ENCODE data around the gene AMELX. TPM values are rescaled to one million over a fixed set of nuclear protein-coding genes. Genes with fewer than 3 reads are reported as not detected.

Gene AMELX
- total and polyA plus RNA-seq, 3 donors from 2014 or later, result not detected

DNA sequence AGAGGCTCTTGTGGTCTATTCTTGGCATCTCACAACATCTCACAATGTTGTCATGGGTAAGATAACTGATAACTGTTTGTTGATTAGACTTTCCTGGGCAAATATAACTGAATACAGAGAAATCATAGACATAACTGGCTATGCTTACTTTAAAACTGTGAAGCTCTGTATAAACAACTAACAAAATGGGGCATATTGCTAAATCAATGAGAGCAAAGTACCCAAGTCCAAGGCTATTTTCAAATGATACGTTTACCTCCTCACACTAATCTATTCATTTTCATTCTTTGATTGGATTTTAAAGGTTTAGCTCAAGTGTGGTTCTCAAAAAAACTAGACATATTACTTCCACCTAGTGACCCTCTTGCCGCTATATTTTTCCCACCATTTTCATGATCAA is 38.6 kb downstream of the AMELX start:
- H3K4me3 ChIP-seq, result no peak overlapping the region
- intact Hi-C loops (cut with DNase I; ENCODE audit: low total_unique reads), result no loop called here
- H3K4me1 ChIP-seq, result no peaks in the 10 kb centered on the region
- WGBS, 2 donors, result 86 to 98% methylated on average over 2 of the region's 2 CpGs
- H3K27me3 ChIP-seq, result no peaks in the 10 kb centered on the region
- DNase-seq, result no peak
- H3K27ac ChIP-seq, result no peak overlapping the region
- no peak for TF ChIP-seq POLR2A (IDR thresholded peaks at IDR 0.05)
- TF ChIP-seq, protein P1, sequence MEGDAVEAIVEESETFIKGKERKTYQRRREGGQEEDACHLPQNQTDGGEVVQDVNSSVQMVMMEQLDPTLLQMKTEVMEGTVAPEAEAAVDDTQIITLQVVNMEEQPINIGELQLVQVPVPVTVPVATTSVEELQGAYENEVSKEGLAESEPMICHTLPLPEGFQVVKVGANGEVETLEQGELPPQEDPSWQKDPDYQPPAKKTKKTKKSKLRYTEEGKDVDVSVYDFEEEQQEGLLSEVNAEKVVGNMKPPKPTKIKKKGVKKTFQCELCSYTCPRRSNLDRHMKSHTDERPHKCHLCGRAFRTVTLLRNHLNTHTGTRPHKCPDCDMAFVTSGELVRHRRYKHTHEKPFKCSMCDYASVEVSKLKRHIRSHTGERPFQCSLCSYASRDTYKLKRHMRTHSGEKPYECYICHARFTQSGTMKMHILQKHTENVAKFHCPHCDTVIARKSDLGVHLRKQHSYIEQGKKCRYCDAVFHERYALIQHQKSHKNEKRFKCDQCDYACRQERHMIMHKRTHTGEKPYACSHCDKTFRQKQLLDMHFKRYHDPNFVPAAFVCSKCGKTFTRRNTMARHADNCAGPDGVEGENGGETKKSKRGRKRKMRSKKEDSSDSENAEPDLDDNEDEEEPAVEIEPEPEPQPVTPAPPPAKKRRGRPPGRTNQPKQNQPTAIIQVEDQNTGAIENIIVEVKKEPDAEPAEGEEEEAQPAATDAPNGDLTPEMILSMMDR (IDR thresholded peaks at IDR 0.05), result no peak
- H3K36me3 ChIP-seq (ENCODE audit: low read depth, missing control alignments), result no peaks in the 10 kb centered on the region
- no peaks in the 10 kb centered on the region for H3K9me3 ChIP-seq

DNA sequence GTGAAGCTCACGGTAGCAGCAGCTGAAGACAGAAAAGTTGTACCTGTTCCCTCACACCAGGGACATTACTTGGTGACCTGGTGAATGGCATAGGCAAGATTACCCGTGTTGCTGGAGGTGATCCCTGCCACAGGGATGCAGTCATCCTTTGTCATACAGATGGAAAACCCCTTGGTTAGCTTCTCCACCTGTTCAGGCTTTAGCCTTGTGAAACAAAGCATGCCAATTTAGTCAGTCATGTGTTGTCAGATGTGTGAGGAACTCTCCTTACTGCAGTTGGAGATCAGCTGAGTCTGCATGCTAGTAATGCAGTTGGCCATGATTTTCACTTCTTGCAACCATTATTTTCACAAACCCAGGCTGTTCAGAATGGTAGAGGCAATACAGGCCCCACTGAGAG is 41.0 kb downstream of the AMELX start:
- TF ChIP-seq POLR2A (IDR thresholded peaks at IDR 0.05), result no peak
- TF ChIP-seq, protein P1 (IDR thresholded peaks at IDR 0.05), result no peak
- DNase-seq, result no peak
- no peaks in the 10 kb centered on the region for H3K4me1 ChIP-seq
- intact Hi-C loops (cut with DNase I; ENCODE audit: low total_unique reads), result no loop called here
- H3K9me3 ChIP-seq, result no peaks in the 10 kb centered on the region
- H3K27ac ChIP-seq, result no peak overlapping the region
- no peak overlapping the region for H3K4me3 ChIP-seq
- 56 to 67% methylated on average over 1 to 2 of the region's 2 CpGs for WGBS, 2 donors
- no peaks in the 10 kb centered on the region for H3K36me3 ChIP-seq (ENCODE audit: low read depth, missing control alignments)
- no peaks in the 10 kb centered on the region for H3K27me3 ChIP-seq

DNA sequence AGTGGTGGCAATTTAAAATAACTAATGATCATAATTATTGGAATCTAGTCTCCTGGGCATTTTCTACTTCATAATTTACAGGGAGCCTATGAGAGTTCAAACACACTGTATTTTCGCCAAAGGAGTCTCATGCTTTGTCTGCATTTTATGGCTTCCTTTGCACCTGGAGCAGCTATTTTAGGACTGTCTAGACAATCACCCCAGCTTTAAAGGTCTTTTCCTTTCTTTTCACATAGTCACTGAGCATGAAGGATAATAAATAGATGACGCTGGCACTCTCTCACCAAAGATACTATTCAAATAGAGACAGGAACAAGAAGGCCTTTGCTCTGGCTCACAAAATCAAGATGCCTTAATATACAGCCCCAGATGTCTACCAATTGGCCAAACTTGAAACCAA is 43.0 kb downstream of the AMELX start:
- TF ChIP-seq, protein P1 (IDR thresholded peaks at IDR 0.05), result no peak
- TF ChIP-seq POLR2A (IDR thresholded peaks at IDR 0.05), result no peak
- no peak overlapping the region for H3K4me3 ChIP-seq
- no peaks in the 10 kb centered on the region for H3K27me3 ChIP-seq
- H3K9me3 ChIP-seq, result no peaks in the 10 kb centered on the region
- 87% methylated on average over 2 of the region's 2 CpGs for WGBS, 2 donors
- H3K36me3 ChIP-seq (ENCODE audit: low read depth, missing control alignments), result no peaks in the 10 kb centered on the region
- DNase-seq, result no peak
- H3K4me1 ChIP-seq, result no peaks in the 10 kb centered on the region
- intact Hi-C loops (cut with DNase I; ENCODE audit: low total_unique reads), result no loop called here
- no peak overlapping the region for H3K27ac ChIP-seq

DNA sequence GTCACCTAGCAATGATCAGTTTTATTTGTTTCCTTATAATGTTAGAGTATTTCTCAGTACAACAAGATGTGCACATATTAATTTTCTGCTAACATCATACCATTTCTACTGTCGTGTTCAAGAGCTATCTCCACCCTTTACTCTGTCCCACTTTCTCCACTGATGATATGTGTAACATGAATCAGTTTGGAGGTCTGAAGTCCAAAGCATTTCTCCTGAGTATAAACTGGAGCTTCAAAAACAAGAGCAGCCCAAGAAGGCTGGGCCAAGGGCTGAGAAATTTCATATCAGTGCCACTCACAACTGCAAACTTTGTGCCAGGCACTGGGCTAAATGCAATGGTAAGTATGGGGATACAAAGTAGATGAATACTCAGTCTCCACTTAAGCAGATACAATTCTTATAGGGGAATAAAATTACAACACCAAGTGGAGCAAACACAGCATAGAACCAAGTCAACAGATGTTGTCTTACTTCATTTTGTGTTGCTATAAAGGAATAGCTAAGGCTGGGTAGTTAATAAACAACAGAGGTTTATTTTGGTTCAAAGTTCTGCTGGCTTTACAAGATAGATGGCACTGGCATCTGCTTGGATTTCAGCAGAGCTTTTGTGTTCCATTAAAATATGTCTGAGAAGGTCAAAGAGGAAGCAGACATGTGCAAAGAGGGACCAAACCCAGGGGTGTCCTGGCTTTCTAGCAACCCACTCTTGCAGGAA is 44.2 kb downstream of the AMELX start:
- Histone ChIP-seq H3K4me1 (no peaks in the 10 kb centered on the region), H3K9me3 (no peaks in the 10 kb centered on the region), H3K27me3 (no peaks in the 10 kb centered on the region), H3K4me3 (no peak overlapping the region), H3K36me3 (ENCODE audit: low read depth, missing control alignments) (no peaks in the 10 kb centered on the region), H3K27ac (no peak overlapping the region)
- no peak for DNase-seq
- no peak for TF ChIP-seq POLR2A (IDR thresholded peaks at IDR 0.05)
- TF ChIP-seq, protein P1 (IDR thresholded peaks at IDR 0.05), result no peak
- WGBS, 2 donors, result 100% methylated on average over 1 of the region's 1 CpG
- intact Hi-C loops (cut with DNase I; ENCODE audit: low total_unique reads), result no loop called here
